Hindlimb muscle (tissue), 1 donor: ENCODE data around the gene MLLT1. TPM values are rescaled to one million over a fixed set of nuclear protein-coding genes. Genes with fewer than 3 reads are reported as not detected.

Experiments used
- DNase-seq: peaks from one replicate; pipeline ENCODE4 v3.0.0-alpha.2; 2013
- polyA plus RNA-seq: library from polyadenylated mRNA; unstranded; fragments of 120-200 nt; gene quantifications from one replicate; pipeline ENCODE4 v1.2.1, GENCODE V29; 2013; ENCODE audit not compliant: insufficient read length

MLLT1 gene
- polyA plus RNA-seq, 1 donor: 52.9 TPM

DNA sequence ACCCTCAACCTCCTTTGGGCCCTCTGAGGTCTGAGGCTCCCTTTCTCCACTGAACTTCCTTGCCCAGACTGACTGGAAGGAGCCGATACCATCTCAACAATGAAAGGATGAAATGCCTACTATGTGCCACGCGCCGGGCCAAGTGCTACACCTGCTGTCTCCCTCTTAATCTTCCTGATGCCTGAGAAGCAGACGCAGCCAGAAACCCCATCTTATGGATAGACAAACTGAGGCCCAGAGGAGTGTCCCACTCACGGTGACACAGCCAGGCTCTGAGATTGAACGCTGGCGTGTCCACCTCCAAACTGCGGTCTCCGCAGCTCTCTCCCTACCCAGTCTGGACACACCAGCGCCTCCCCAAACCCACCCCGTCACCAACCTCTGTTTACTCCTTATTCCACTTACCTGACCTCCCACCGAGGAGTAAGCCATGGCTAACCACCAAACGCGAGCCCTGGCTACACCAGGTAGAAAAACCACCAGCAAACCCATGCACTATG is 20.9 kb downstream of the MLLT1 start:
- DNase-seq: no peak

DNA sequence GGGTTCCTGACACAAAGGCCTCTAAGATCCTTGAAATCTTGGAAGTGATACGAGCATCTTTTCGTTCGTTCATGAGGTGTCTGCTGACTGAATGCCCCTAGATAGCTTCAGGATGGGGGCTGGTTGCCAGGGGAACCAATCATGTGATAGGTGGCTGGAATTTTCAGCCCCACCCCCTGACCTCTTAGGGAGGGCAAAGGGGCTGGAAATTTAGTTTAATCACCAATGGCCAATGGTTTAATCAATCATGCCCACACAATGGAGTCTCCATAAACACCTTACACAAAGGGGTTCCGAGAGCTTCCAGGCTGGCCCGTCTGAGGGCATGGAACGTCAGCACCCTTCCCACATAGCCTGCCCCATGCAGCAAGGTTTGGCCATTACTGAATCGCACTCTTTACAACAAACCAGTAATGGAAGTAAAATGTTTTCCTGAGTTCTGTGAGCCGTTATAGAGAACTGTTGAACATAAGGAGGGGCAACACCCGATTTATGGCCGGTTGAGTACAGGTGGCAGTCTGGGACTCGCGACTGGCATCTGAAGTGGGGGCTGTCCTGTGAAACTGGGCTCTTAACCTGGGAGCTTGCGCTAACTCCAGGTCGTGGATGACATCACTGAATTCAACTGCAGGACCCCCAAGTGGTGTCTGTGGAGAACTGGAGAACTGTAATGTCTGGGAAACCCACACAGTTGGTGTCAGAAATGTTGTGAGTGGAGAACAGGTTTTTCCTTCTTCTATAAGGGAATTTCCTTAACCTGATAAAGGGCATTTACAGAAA is 25.6 kb downstream of the MLLT1 start:
- no peak for DNase-seq

DNA sequence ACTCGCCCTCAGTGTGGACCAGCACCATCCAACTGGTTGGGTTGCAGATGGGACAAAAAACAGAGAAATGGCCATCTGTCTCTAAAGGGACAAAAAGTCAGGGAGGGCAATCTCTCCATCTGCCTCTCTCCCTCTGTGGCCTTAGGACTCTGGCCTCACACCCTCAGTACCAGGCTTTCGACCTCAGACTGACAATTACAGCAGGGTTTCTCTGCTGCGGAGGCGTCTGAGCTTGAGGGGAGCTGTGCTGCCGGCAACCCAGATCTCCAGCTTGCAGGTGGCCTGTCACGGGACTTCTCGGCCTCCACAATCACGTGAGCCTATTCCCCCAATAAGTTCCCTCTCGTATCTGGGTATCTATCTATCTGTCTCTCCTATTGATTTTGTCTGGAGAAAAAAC is 27.7 kb downstream of the MLLT1 start:
- DNase-seq: no peak

DNA sequence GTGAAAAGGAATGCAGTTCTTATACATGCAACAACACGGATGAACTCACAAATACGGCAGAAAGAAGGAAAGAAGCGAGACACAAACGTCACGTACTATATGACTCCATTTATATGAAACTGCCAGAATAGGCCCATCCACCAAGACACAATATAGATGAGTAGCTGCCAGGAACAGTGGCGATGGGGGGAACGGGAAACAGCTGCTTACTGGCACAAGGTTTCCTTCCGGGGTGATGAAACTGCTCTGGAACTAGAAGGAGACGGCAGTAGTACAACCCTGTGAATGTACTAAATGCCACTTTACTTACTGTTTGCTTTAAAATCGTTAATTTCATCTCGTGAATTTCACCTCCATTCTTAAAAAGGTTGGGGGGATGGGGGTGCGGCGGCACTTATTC is 28.9 kb downstream of the MLLT1 start:
- no peak for DNase-seq

DNA sequence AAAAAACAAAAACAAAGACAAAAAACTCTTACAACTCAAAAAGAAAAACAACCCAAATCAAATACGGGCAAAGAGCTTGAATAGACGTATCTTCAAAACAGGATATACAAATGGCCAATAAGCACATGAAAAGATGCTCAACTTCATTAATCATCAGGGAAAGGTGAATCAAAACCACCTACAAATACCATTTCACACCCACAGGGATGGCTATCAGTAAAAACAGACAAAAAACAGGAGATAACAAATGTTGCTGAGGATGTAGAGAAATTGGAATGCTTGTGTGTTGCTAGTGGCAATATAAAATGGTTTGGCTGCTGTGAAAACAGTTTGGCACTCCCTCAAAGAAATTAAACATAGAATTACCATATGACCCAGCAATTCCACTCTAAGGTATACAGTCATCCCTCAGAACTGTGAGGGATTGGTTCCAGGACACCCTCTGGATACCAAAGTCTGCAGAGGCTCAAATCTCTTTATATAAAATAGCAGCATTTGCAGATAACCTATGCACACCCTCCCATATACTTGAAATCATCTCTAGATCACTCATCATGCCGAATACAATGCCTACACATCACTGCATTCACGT is 29.7 kb downstream of the MLLT1 start:
- no peak for DNase-seq

DNA sequence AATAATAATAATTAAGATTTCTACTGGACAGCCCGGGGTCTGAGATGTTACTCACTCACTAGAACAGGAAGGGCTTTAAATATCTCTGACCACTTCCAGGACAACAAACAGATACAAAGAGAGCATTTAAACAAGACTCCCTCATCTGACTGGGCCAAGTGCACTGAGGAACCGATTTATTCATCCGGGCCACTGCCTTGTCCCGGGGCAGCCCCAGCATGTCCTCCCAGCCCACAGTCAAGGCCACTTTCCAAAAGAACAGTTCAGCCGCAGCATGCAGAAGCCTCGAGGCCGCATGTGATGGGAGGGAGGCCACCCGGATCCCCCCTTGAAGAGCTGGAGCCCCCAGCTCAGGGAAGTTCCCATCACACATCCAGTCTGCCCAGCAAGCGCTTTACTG is 30.5 kb downstream of the MLLT1 start:
- no peak for DNase-seq

DNA sequence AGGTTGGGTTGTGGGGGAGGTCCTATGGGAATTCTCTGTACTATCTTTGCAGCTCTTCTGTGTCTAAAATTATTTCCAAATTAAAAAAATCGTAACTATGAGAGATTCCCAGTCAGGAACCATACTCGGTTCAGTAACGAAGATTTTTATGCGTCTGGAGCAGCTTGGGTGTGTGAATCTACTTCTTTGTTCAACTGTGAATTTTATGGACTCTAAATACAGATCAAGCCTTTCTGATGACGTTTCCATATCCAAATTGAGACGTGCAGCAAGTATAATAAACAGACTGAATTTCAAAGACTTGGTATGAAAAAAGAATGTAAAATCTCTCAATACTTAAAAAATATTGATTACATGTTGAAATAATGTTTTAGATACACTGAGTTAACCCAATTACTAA is 30.9 kb downstream of the MLLT1 start:
- no peak for DNase-seq

DNA sequence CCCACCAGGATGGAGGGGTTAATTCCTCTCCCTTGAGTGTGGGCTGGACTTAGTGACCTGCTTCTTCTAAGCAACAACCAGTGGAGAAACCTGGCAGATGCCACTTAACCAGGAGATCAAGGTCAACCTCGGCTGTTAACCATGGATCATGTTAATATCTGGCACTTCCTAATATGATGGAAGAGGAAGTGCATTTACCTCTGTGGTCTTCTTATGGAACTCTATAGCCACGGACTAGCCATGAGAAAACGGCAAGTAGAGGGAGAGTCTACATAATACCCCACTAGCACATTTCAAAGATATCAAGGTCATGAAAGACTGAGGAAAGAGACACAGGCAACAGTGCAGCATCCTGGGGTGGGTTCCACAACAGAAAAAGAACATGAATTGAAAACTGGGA is 31.4 kb downstream of the MLLT1 start:
- DNase-seq: no peak

DNA sequence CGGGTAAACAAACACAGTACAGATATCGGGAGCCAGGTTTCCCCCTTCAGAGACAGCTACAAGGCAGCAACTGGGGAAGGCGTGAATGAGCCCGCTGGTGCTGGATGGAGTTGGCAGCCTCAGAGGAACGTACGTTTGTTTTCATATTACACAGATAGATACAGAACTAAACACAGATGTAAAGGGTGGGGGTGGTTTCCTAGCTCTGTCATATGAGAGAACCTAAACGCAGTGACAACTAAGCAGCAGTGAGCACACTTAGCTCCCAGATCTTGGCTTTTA is 32.8 kb downstream of the MLLT1 start:
- DNase-seq: no peak

DNA sequence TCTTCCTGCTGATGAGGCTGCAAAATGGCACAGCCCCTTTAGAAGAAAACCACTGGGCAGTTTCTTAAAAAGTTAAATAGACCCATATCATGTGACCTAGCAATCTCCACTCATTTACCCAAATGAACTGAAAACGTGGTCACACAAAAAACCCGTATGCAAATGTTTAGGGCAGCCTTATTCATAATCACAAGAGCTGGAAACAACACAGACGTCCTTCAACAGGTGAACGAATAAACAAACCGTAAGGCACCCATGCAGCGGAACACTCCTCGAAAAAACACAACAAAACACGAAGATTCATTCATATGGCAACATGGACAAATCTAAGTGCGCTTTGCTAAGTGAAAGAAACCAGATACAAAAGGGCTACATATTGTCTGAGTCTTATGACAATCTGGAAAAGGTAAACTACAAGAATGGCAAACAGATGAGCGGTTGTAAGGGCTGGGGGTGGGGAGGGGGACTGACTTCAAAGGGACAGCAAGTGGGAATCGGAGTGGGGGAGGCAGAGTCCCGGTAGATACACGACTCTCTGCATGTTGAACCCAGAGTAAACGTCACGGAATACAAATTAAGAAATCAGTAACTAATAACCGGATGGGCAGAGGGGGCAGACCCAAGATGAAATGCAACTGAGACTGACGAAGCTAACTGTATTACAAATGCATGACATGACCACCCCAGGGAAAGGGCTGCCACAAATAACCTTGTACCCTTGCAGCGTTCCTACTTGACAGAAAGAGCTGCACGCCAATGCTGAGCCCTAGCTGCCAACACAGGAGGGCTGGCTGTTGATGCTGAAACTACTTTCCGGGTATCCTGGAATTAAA is 33.4 kb downstream of the MLLT1 start:
- DNase-seq: no peak

DNA sequence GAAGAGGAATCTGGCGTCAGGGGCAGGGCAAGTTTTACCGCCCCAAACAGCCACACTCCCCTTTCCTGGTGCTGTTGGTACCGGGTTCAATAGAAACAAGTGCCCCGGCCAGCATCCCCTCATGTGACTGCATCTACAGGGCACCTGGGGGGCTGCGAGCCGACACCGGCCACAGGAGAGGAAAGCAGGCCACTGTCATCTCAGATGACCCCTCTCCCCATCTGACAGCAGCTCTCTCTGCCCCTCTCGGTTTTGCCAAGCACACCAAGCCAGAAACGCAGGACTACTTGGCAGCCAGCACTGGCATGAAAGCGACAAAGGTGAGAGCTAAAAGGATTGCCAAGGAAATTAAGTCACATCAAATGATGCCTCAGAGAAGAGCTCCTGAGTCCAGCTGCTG is 37.1 kb downstream of the MLLT1 start:
- DNase-seq: no peak

DNA sequence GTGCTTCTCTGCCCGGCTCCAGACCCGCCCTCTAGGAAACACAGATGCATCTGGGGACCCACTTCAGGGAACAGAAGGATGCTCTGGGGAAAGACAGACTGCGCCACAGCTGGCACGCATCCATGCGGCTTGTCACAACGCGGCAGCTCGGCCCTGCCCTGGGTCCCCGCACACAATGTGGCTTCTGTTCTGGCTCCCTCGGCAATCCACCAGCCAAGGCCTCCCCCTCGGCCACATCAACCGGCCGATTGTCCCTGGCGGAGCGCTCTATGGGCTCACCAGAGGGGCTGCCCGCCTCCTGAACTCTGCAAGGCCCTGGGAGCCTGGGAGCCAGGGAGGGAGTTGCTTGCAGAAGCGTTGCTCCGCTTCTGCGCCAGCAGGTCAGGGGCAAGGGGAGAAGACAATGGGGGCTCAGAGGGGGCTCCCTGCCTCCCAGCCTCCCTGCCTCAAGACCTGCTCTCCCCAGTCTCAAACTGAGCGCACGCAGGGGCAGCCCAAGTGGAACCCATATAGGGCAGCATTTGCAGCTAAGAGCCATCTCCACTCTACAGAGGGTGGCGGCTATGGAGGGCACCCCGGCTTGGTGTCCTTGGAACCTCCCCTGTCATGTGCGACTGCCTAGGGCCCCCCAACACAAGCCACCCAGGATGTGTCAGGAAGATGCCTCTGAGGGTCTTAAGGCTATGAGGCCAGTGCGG is 37.9 kb downstream of the MLLT1 start:
- no peak for DNase-seq

DNA sequence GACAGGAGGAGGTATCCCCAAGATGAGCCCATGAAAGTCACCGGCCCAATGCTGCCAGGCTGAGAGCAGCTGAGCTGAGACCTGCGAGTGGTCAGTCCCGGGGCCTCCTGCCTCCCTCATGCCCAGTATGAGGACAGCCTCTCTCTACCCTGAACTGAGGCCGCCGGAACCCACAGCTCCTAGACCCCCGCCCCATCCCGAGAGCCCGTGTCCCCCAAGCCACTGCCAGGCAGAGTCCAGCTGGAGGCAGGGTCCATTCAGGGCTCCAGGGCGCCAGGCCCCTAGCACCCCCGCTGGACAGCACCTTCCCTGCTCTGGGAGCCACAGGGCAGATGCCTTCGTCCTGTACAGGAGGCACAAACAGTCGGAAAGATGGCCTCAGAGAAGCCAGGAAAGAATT is 38.7 kb downstream of the MLLT1 start:
- DNase-seq: no peak

DNA sequence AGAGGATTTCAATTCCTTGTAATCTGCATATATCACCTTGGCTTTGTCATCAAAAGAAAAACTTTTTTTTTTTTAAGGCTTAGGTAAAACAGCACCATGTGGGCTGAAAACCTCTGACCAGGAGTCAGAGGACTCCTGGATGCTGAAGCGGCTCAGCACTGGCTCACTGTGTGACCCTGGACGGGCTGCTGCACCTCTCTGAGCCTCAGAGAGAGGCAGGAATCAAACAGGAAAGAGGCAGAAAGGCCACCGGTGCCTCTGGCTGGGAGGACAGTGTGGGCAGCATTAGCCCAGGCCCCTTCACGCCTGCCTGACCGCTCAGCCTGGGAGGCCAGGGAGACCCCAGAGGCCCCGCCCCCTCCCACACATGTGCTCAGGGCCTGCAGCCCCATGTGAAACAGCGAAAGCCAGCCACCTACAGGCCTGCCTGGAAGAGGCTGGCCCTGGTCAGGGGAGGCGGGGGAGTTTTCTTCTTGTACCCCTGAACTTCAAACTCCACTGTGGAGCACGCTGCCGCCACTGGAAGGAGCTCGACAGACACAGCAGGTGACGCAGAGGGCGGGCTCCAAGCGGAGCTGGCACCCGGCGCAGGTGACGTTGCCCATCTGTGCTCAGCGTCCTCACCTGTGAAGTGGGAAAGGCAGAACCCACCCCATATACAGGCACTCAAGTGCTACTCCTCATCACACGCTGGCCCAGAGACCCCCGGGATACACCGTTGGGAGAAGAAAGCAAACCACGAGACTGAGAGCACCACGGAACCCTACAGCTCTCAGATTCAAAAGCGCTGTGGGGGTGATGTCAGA is 39.7 kb downstream of the MLLT1 start:
- no peak for DNase-seq

DNA sequence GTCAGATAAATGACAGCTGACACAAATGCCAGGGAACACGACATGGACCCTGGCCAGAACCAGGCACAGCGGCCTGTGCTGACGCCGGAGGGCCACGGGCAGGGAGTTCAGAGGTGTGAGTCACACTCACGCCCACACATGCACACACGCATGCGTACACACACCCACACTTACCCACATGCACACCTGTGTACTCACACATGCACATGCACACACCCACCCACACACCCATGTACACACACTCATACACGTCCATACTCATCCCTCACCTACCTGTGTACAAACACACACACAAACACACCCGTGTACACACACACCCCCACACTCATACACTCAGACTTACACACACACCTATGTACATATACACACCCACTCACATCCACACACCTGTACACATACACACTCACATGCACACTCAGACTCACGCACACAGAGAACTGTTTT is 40.4 kb downstream of the MLLT1 start:
- DNase-seq: no peak

DNA sequence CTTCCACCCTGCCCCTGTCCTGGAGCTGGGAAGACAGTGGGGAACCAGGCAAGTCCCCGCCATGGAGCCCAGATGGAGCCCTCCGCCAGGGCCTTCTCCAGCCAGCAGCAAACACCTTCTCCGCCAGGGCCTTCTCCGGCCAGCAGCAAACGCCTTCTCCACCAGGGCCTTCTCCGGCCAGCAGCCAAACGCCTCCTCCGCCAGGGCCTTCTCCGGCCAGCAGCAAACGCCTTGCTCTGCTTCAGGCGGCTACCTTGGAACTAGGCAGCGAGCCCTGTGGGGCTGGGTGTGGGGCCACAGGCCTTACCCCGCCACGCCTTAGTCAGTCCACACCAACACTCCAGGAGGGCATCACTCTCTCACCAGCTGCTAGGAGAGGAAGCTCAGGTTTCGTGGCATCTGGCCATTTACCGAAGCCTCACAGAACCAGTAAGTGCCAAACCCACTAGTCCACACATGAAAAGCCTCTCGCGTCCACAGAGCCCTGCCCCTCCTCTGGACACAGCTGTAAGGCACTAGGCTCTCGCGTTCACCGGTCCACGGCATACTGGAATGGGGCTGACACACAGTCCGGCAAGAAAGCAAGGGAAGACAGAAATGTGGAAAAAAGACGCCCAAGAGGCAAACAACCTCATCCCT is 41.0 kb downstream of the MLLT1 start:
- DNase-seq: peak; percentile 67

DNA sequence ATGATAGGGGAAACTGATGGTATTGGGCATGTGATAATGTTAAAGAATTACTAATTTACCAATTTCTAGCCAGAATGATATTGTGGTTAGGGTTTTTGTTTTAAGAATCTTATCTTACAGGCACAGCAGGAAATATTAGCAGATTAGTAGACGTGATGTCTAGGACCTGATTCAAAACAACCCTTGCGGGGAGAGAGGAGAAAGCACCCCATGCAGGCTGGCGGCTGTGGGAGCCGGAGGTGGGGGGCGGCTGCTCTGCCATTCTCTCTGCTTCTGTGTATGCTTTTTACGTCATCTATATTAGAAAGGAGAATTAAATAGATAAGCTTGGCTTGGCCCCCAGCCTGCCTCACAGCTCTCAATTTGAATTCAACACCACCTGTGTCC is 41.5 kb downstream of the MLLT1 start:
- no peak for DNase-seq

DNA sequence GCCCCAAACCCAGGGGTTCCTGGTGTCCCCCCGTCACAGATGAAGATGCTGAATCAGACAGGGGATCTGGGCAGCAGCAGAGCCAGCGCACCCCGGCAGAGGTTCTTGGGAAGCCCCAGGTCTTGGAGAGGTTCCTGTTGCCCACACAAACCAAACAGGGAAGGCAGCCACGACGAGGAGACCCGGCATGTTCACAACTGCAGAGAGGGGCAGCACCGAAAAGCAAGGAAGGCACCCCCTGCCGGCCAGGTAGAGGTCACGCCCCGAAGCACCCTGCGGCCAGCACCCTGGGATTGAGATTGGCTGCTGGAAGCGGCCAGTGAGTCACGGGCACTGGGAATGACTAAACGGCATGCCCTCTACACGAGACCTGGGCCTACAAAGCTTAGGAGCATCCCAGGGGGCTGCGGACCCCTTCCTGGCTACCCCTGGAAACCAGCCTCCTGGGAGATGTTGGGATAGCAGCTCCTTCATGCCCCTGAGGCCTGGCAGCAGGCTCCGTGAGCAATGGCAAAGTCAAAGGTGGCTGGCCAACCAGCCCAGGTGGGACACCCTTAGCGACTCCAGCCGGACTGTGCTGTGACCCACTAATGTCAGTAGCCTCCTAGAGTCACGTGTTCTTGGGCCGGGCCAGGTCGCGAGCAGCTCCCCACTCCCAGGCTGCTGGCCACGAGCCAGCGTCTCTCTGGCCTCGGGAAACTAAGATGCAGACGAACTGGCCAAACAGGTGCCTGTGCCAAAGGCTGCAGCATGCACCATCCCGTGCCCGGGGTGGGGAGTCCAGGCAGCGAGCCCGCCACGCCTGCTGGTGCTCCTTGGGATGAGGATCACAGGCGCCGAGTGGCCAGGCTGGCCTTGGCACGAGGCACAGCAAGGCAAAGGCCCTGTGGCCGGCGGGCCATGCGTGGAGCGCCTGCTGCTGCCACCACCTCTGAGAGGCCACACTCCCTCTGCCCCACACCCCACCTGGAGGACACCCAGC is 43.2 kb downstream of the MLLT1 start:
- no peak for DNase-seq

DNA sequence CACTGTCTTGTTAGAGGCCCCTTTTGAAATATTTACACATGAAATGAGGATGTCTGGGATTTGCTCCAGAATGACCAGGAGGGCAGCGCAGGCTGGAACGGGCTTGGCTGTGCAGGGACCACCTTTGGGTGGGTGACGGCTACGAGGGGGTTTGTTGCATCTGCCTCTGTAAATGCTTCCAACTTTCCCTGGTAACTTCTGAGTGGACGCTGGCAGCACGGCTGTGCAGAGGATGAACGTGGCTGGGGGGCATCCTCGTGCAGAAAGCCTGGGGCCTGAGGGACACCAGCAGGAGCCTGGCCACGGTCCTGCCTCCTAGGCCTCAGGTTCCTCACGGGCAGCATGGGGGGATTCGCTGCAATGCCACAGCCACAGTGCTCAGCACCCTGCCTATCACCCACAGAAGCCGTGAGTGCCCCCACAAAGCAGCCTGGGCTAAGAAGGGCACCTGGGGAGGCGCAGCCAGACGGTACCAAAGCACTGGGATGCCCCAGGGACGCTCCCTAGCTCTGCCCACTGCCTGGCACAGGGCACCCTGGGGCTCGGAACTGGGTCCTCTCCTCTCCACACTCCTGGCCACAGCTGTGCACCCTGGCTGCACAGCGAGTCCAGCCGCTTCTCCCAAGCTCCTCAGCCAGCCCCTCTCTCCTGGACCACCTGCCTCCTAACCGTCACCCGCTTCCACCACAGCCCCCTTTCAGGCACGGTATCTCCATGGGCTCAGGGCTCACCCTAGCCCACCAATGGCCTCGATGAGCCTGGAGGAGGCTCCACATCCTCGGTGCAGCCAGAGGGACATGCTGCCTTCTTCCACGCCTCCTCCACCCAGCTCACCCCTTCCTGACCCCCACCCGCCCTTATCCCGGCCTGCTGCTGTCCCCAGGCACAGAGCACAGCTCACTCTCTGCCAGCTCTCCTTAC is 44.5 kb downstream of the MLLT1 start:
- no peak for DNase-seq
